Effector memory CD8-positive, alpha-beta T cell (primary cell): ENCODE data around the gene TRIM67.
"Not testable (repeated sequence)": the region's sequence is repeated elsewhere in the genome, so short reads cannot be mapped to it uniquely, and the experiment has no call there.

Experiments used
- ATAC-seq: fragments of 150-1000 bp; cut with Tn5 transposase; replicated peaks from 2 replicates; pipeline ENCODE4 v1.10.0; 2021; ENCODE audit warnings: mild to moderate bottlenecking, moderate library complexity
- DNase-seq, 3 experiments: peaks; one replicate each; pipeline ENCODE4 v3.0.0; 2021
- H3K27ac Mint-ChIP-seq, 2 donors: one replicate each; pipeline ENCODE4 v1.8.0; 2022; ENCODE audit warnings: mild to moderate bottlenecking in 2 of 2, mixed read lengths in 2 of 2, moderate library complexity in 2 of 2
- H3K27me3 Mint-ChIP-seq, 2 donors: one replicate each; pipeline ENCODE4 v1.8.0; 2022; ENCODE audit warnings: mixed read lengths in 2 of 2
- H3K36me3 Mint-ChIP-seq: one replicate; pipeline ENCODE4 v1.8.0; 2022; ENCODE audit warnings: mild to moderate bottlenecking, moderate library complexity, mixed read lengths; ENCODE audit not compliant: insufficient read depth
- H3K4me1 Mint-ChIP-seq, 2 donors: one replicate each; pipeline ENCODE4 v1.8.0; 2022; ENCODE audit warnings: low read depth in 2 of 2, mixed read lengths in 2 of 2
- H3K4me3 Mint-ChIP-seq, 2 donors: one replicate each; pipeline ENCODE4 v1.8.0; 2022; ENCODE audit warnings: mild to moderate bottlenecking in 2 of 2, mixed read lengths in 2 of 2, moderate library complexity in 2 of 2
- H3K9me3 Mint-ChIP-seq, 2 donors: one replicate each; pipeline ENCODE4 v1.8.0; 2022; ENCODE audit warnings: mixed read lengths in 2 of 2
- total RNA-seq, 9 experiments: gene quantifications; one replicate each; lab custom pipeline; 2026; lab: John Stamatoyannopoulos, UW

TRIM67 gene
- total RNA-seq: 0 to 0.38 (median 0) reads per million in 9 experiments

DNA sequence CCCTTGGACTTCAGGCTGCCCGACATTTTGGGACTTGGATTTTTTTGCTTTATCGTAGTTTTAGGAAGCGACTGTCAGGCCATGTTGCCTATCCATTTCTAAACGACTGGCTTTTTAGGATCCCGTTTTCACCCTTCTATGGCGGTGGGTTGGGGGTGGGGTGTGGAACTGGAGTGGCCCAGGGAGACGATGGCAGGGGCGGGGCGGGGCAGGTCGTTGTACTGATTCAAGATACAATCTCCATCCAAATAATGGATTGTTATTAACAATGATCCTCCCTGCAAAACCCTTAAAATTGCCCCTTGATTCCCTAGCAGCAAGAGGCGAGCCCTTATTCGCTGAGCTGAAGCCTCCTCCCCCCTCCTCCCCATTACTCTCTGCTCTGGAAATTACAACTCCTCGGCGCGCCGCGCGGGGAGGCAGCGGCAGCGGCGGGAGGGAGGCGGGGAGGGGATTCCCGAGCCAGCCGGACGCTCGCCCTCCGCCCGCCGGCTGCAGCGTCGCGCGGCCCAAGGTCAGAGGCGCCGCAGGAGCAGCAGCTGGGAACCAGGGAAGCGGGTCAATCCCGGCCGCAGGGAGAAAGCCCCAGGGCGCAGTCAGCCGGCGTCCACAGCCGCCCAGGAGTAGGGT, at the start of gene TRIM67:
Gene TRIM67, plus strand, starts transcription at position 392 of the 630 bp plus-strand sequence. CDS start 912 bp downstream, outside the sequence.
- Mint-ChIP-seq H3K4me1 (peaks cover 0 to 2% of the 10 kb centered on the region in 2 donors), H3K36me3 (no peaks in the 10 kb centered on the region), H3K4me3 (peak within 1 kb of the TSS in 1 of 2 donors; percentile 43), H3K9me3 (no peaks in the 10 kb centered on the region), H3K27ac (no peak within 1 kb of the TSS), H3K27me3 (peaks cover 66 to 80% of the 10 kb centered on the region in 2 donors)
- ATAC-seq: no peak
- no peak for DNase-seq

GRCh38 chr1:231116738-231117137, 45.1 kb upstream of the TRIM67 start:
- no peak overlapping the region for H3K27ac Mint-ChIP-seq
- H3K9me3 Mint-ChIP-seq: peaks cover 0 to 2% of the 10 kb centered on the region in 2 donors
- no peak overlapping the region for H3K4me3 Mint-ChIP-seq
- peaks cover 44 to 45% of the 10 kb centered on the region in 2 donors for H3K27me3 Mint-ChIP-seq
- no peak for DNase-seq
- no peak for ATAC-seq
- H3K4me1 Mint-ChIP-seq: no peaks in the 10 kb centered on the region
- H3K36me3 Mint-ChIP-seq: no peaks in the 10 kb centered on the region

- no peak overlapping the region for H3K27ac Mint-ChIP-seq
- H3K36me3 Mint-ChIP-seq: no peaks in the 10 kb centered on the region
- peaks cover 27 to 38% of the 10 kb centered on the region in 2 donors for H3K27me3 Mint-ChIP-seq
- no peak overlapping the region for H3K4me3 Mint-ChIP-seq
- ATAC-seq (no peak), DNase-seq (no peak)
- no peaks in the 10 kb centered on the region for H3K9me3 Mint-ChIP-seq
- no peaks in the 10 kb centered on the region for H3K4me1 Mint-ChIP-seq
Measured at GRCh38 chr1:231118704-231119453, 43.0 kb upstream of the TRIM67 start.

DNA sequence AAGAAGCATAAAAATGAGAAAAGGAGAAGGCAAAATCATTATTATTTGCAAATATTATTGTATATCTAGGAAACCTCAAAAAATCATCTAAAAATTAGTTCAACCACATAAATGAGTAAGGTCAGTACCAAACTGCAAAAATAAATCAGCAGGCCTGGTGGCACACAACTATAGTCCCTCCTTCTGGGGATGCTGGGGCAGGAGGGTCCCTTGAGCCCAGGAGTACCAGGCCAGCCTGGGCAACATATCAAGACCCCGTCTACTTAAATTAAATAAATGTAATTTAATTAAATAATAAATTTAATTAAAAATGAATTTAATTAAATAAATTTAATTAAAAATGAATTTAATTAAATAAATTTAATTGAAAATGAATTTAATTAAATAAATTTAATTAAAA, 40.3 kb upstream of the TRIM67 start:
- no peaks in the 10 kb centered on the region for H3K36me3 Mint-ChIP-seq
- no peaks in the 10 kb centered on the region for H3K9me3 Mint-ChIP-seq
- DNase-seq (no peak), ATAC-seq (no peak)
- H3K27me3 Mint-ChIP-seq: peaks cover 22 to 23% of the 10 kb centered on the region in 2 donors
- H3K4me1 Mint-ChIP-seq: no peaks in the 10 kb centered on the region
- H3K27ac Mint-ChIP-seq: no peak overlapping the region
- no peak overlapping the region for H3K4me3 Mint-ChIP-seq

DNA sequence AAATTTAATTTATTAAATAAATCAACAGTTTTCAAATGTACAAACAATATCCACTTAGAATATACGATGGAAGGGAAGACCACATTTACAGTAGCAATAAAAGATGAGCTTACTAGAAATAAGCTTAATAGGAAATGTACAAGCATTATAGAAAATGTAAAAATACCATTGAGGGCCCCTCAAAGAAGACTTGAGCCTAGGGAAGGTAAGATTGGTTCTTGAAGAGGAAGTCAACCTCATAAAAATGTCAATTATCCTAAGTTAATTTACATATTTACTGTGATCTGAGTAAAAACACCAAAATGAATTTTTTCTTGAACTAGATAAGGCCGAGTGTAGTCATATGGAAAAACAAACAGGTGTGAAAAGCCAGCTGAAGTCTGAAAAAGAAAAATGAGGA, 39.7 kb upstream of the TRIM67 start:
- DNase-seq: no peak
- H3K9me3 Mint-ChIP-seq: peaks cover 0 to 2% of the 10 kb centered on the region in 2 donors
- H3K27me3 Mint-ChIP-seq: peaks cover 17 to 19% of the 10 kb centered on the region in 2 donors
- no peak for ATAC-seq
- no peak overlapping the region for H3K27ac Mint-ChIP-seq
- no peaks in the 10 kb centered on the region for H3K36me3 Mint-ChIP-seq
- no peak overlapping the region for H3K4me3 Mint-ChIP-seq
- no peaks in the 10 kb centered on the region for H3K4me1 Mint-ChIP-seq

DNA sequence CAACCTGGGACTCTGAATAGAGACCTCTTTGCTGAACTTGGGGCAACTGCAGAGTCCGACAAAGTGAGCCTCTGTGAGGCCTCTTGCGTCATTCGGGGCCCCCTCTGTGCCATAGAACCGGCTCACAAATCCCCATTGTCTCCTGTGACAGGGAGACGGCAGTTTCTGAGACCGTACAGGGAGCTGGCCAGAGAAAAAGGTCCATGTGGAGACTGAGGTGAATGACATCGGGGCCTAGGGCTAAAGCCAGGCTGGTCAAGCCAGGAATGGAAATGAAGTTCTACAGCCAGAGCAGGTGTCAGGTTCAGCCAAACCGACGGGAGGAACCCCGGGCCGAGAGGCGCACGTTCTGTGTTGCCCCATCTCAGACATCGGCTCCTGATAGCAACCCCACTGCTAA, 37.1 kb upstream of the TRIM67 start:
- H3K27me3 Mint-ChIP-seq: peaks cover 0 to 6% of the 10 kb centered on the region in 2 donors
- peaks cover 0 to 3% of the 10 kb centered on the region in 2 donors for H3K9me3 Mint-ChIP-seq
- no peak overlapping the region for H3K27ac Mint-ChIP-seq
- no peak overlapping the region for H3K4me3 Mint-ChIP-seq
- H3K36me3 Mint-ChIP-seq: no peaks in the 10 kb centered on the region
- ATAC-seq (no peak), DNase-seq (no peak)
- H3K4me1 Mint-ChIP-seq: no peaks in the 10 kb centered on the region

DNA sequence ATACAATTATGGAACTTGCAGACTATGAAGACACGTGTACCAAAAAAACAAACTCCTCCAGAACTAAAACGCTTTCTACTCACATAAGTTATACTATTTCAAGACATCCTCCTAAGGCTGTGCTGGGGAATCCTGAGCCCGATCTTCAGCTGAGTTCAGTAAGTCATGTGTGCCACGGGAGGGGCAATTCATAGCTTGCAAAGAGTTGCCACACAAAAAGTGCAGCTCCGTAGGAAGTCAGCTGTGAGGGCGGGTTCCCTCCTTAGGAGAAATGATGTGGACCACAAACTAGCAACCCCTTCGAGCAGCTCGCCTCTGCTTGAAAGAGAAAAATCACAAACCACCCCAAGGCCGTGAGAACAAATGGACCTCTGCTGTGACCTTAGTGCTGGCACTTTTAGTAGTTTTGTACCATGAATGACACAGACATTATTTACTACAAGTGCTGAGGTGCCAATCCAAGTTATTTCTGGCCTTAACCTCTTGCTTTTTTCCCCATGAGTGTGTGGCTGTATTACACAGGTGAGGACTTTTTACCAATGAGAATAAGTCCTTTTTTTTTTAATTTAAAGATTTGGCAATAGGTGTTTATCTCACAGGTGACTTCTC, 35.8 kb upstream of the TRIM67 start:
- Mint-ChIP-seq H3K36me3 (no peaks in the 10 kb centered on the region), H3K27ac (no peak overlapping the region), H3K4me3 (no peak overlapping the region), H3K4me1 (no peaks in the 10 kb centered on the region), H3K27me3 (peaks cover 0 to 6% of the 10 kb centered on the region in 2 donors), H3K9me3 (peaks cover 0 to 3% of the 10 kb centered on the region in 2 donors)
- ATAC-seq (no peak), DNase-seq (no peak)

GRCh38 chr1:231127106-231127505, 34.8 kb upstream of the TRIM67 start:
- H3K36me3 Mint-ChIP-seq, H3K4me3 Mint-ChIP-seq, DNase-seq, ATAC-seq, H3K27ac Mint-ChIP-seq, H3K4me1 Mint-ChIP-seq, H3K9me3 Mint-ChIP-seq: not testable (repeated sequence)
- peaks cover 0 to 11% of the 10 kb centered on the region in 2 donors for H3K27me3 Mint-ChIP-seq

- H3K27me3 Mint-ChIP-seq: peaks cover 0 to 11% of the 10 kb centered on the region in 2 donors
- not testable (repeated sequence) for H3K4me1 Mint-ChIP-seq
Measured at GRCh38 chr1:231128471-231128870, 33.4 kb upstream of the TRIM67 start.

DNA sequence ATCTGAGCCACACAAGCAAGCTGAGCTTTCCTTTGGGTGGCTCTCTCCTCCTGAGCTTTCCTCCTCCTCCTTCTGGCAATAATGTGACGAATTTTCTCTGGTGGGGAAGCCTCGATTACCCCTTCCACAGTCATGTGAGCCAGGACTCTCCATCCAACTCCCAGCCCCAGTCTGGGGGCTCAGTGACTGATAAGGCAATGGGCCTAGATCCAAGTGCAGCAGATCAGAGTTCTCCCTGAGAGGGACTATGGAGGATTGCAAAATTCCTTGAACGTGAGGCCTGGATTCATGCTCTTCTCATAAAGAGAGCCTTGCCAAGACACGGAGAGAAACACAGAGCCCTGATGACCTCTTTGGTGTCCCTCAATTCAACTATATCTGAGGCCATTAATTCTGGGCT, 31.3 kb upstream of the TRIM67 start:
- no peak overlapping the region for H3K27ac Mint-ChIP-seq
- H3K4me3 Mint-ChIP-seq: no peak overlapping the region
- H3K4me1 Mint-ChIP-seq: no peaks in the 10 kb centered on the region
- H3K36me3 Mint-ChIP-seq: no peaks in the 10 kb centered on the region
- no peak for ATAC-seq
- peaks cover 0 to 3% of the 10 kb centered on the region in 2 donors for H3K9me3 Mint-ChIP-seq
- peaks cover 0 to 5% of the 10 kb centered on the region in 2 donors for H3K27me3 Mint-ChIP-seq
- no peak for DNase-seq

More at GRCh38 chr1:231128471-231128870, 33.4 kb upstream of the TRIM67 start:
- H3K27ac Mint-ChIP-seq, H3K9me3 Mint-ChIP-seq, ATAC-seq, H3K4me3 Mint-ChIP-seq, H3K36me3 Mint-ChIP-seq, DNase-seq: not testable (repeated sequence)

DNA sequence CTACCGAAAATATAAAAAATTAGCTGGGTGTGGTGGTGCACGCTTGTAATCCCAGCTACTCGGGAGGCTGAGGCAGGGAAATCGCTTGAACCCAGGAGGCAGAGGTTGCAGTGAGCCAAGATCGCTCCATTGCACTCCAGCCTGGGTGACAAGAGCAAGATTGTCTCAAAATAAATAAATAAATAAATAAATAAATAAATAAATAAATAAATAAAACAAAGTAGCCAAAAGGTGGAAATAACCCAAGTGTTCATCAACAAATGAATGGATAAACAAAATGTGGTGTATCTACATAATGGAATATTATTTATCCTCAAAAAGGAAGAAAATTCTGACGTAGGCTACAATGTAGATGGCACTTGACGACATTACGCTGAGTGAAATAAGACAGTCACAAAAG, 29.3 kb upstream of the TRIM67 start:
- DNase-seq, ATAC-seq, H3K27ac Mint-ChIP-seq, H3K27me3 Mint-ChIP-seq, H3K4me3 Mint-ChIP-seq, H3K36me3 Mint-ChIP-seq, H3K4me1 Mint-ChIP-seq, H3K9me3 Mint-ChIP-seq: not testable (repeated sequence)

- Mint-ChIP-seq H3K27me3 (peaks cover 2 to 9% of the 10 kb centered on the region in 2 donors), H3K9me3 (no peaks in the 10 kb centered on the region), H3K36me3 (no peaks in the 10 kb centered on the region), H3K4me1 (no peaks in the 10 kb centered on the region), H3K27ac (no peak overlapping the region), H3K4me3 (no peak overlapping the region)
- DNase-seq (no peak), ATAC-seq (no peak)
Measured at GRCh38 chr1:231134624-231135023, 27.2 kb upstream of the TRIM67 start.

DNA sequence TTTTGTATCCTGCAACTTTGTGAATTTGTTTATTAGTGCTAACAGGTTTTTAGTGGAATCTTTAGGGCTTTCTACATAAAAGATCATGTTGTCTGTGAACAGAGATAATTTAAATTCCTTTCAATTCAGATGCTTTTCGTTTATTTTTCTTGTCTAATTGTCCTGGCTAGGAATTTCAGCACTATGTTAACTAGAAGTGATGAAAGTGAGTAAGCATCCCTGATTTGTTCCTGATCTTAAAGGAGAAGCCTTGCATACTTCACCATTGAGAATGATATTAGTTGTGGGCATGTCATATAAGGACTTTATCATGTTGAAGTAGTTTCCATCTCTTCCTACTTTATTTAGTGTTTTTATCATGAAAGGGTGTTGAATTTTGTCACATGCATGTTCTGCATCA, 23.6 kb upstream of the TRIM67 start:
- Mint-ChIP-seq H3K4me3 (no peak overlapping the region), H3K9me3 (no peaks in the 10 kb centered on the region), H3K27me3 (peaks cover 38% of the 10 kb centered on the region in 2 donors), H3K36me3 (no peaks in the 10 kb centered on the region), H3K27ac (no peak overlapping the region), H3K4me1 (no peaks in the 10 kb centered on the region)
- DNase-seq (no peak), ATAC-seq (no peak)
